ELR (cell line): ENCODE results near the gene INTS6L.
A peak's percentile ranks its signal among the peaks of the same experiment; 100 is the strongest.
"Not testable (repeated sequence)": the region's sequence is repeated elsewhere in the genome, so short reads cannot be mapped to it uniquely, and the experiment has no call there.

Experiments used
- DNase-seq: peaks from one replicate; pipeline ENCODE4 v3.0.0-alpha.2; 2015; ENCODE audit warnings: low read depth

The INTS6L gene

DNA sequence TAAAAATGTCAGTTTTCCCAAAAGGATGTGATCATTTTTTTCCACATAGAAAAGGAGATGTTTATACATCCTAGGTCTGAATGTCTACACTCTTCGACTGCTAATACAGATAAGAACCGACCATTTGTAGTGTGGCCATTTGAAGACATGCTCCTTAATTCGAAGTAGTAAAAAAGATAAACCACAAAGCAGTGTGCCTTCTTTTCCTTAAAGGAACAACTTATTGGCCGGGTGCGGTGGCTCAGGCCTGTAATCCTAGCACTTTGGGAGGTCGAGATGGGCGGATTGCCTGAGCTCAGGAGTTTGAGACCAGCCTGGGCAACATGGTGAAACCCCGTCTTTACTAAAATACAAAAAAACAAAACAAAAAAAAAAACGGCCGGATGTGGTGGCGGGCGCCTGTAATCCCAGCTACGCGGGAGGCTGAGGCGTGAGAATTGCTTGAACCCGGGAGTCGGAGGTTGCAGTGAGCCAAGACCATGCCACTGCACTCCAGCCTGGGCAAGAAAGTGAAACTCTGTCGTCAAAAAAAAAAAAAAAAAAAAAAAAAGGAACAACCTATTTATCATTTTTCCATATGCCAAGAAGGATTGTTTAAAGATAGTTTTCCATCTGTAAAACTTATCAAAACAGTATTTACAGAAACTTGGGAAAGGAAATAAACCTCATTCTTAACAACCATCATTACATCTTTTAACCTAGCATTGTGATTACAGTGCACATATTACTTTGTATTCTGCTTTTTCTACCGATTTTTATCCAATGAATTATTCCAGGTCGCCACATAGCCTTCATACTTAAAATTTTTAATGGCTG, 2.6 kb downstream of the INTS6L start:
- peak; percentile 0 for DNase-seq

DNA sequence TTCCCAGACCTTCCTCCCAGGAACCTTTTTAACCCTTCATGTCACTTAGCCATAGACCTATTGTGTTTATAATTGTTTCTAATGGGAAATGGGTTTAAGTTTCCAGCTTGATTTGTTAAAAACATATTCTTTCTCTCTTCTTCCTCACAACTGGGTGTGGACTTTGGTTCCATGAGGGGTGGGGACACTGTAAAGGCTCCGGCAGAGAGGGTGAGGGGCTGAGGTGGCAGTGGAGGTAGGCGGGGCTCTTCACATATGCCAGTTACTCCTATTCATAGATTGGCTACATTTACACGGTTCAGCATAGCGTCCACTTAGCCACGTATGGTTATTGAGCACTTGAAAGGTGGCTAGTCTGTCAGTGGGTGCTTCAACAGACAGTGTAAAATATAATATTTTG, 7.8 kb downstream of the INTS6L start:
- no peak for DNase-seq

DNA sequence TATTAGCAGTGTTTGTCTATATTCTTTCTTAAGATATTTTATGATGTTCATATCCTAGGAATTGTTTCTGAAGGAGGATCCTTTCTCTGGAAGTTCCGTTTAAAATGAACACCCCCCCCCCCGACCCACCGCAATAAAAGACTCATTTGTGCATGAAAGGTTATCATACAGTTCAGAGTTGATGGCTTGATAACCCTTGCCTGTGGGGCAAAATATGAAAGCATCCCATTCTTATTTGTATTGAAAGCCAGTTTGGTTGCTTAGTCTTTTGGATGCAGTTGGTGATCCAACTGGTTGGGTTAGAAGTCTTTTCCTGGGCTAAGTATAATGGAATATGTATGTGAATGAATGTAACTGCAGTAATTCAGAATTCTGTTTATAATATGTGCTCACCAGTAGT, 8.3 kb downstream of the INTS6L start:
- DNase-seq = no peak

DNA sequence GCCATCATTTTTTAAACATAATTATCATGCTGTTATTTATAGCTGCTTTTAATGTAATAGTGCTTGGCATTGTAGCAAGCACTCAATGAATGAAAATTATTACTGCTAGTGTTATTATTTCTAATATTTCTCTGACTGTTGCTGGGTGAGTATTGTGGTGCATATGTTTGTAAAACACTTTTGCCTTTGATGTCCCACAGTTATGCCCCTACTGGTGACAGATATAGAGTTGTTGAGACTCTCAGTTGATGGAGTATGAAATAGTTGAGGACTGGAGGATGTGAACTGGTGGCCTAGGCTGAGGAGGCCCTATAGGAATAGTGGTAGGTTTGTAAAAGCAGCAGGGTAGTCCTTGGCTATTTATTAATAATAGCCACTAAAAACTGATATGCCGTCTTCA, 9.6 kb downstream of the INTS6L start:
- DNase-seq = no peak

DNA sequence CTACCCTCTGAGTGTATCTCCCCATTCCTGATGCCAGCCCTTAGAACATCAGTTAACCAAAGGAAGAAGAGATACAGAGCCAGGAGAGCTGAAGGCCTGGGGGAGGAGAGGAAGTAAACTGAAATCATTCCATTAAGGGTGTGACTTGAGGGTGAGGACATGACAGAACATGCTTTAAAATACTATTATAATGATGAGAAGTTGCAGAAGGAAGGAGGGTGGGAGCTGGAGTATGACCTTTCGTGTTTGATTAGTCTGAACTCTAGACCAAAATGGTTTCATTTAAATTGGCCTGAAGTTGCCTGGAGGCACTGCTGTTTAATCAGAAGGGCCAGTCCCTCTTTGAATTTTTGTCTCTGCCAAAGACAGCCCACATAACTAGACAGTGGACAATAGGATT, 11.4 kb downstream of the INTS6L start:
- DNase-seq = no peak

DNA sequence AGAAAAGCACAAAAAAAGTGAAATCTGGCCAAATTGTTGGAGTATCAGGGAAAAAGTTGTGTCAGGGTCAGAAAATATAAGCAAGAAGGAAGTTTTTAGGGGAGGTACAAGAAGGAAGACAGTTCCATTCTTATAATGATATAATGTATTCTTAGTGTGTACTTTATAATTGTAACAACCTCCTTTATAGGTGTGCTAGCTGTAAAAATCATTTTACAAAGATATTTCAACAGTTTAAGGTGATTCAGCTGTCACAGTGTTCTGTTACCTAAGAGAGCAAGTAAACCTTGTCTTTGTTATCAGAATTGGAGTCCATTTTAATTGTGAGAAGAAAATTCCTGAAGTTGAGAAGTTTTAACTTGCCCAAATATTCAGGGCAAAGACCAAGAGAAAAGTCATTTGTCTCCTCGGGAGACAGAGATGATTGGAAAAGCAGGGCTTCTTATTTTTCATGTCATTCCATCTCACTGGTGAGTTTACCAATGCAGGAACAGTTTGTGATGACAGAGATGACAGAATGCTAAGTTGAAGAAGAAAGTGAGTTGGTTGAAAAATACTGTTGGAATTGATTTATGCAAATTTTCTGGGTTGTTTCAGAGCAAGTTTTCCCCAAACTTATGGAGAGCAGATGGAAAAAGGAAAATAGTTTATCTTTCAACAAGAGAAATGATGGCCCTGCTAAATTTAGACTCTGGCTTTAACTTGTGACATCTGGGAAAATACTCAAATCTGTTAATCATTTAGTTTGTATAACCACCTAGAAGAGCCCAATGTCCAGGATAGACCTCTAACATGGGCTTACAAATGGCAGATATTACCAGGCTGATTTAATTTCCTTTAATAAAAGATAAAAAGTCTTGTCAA, 14.8 kb downstream of the INTS6L start:
- no peak for DNase-seq

DNA sequence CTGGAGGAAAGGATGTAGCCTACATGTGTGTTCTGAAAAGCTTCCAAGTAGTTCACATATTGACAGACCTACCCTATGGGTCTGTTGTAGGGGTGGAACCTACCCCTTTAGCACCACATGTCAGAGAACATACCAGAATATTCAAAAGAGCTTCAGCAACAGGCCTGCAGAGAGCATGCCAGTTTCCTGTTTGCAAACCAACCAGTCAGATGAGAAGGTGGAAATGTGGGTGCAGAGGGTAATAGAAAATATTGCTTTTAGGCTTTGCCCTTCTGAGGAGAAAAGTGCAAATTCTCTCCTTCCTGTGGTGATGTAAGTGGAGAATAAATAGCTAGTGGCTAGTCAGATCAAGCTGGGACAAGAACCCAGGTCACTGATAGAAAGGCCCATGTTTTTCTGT, 16.4 kb downstream of the INTS6L start:
- no peak for DNase-seq

DNA sequence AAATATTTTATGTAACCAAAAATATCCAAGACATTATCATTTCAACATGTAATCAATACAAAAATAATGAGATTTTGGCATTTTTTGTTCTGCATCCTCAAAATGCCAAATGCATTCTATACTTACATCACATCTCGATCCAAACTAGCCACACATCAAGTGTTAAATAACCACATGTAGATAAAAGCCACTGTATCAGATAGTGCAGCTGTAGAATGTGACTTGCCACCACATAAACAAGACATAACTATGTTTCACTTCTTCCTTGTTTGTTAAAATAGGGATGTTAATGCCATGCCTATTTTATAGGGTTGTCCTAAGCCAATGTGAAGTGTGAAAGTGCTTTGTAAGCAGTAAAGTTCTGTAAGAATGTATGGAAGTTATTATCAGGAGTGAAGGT, 20.9 kb downstream of the INTS6L start:
- DNase-seq = no peak

DNA sequence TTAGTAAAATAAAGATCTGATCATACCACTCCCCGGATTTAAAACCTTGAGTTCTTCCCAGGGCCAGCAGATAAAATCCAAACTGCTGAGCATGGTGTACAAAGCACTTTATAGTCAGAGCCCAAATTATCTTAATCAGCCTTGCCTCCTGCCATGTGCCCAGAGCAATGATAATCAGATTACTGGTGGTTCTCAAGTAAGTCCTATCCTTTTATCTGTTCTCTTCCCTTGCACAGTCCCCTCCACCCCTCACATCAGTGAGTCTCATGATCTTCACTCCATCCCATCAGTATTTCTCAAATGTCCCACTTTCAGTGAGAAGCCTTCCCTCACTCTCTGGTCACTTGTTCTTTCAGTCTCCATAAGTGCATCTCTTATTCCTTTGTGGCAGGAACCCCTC, 22.7 kb downstream of the INTS6L start:
- no peak for DNase-seq

DNA sequence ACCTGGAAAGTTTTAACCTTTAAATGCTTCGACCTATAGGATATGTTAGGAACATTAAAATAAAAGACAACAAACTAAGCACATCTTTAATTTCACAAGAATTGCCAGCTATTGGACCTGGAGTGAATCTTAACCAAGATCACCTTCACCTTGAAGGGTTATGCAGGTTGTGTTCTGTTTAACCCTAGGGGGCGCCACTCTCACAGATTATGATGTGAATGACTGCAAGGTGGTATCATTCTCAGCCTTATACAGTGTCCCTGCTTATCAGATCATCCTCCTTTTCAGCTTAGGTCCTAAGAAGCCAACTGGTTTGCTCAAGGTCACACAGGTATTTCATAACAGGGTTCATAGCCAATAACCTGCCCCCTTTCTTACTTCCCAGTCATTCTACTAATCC, 23.5 kb downstream of the INTS6L start:
- peak; percentile 3 for DNase-seq

DNA sequence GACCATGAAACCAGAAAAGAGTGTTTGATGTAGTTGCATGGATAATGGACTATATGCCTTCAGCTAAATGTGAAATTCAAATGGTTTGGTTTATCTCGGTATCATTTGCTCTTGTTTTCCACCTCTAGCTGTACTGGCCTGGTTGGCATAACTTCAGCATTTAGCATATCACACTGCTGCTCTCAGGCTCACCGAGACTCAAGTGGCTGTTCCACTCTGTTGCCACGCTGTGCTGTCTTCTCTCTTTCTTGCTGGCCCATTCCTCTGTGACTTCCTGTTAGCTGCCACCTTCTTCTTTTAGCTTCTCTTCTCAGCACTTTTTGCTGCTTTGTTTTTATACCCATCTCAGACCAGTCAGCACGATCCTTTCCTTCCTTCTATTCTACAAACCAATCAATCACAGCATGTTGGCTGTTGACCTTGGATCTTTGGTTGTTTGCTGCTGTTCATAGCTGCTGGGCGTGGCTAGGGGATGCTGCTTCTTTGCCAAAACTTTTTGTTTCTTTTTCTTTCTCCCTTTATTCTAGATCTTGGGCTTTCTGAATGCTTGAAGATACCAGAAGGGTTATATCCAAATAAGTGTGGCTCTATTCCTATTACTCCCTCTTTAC, 24.0 kb downstream of the INTS6L start:
- DNase-seq = no peak

DNA sequence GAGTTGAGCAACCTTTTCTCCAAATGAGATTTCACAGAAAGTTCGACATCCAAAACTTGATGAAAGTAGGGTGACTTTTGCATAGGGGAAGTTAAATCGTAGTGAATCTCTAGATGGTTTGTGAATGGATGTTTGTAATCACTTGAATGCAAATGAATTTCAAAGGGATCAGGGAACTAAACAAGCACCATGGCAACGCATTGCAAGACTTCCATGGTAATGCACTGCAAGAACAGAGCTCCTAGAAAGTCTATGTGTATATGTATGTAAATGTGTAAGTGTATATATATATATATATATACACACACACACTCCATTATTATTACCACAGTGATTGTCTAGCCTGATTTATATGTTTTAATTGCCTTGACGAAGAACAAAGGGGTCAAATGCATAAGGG, 27.3 kb downstream of the INTS6L start:
- no peak for DNase-seq

DNA sequence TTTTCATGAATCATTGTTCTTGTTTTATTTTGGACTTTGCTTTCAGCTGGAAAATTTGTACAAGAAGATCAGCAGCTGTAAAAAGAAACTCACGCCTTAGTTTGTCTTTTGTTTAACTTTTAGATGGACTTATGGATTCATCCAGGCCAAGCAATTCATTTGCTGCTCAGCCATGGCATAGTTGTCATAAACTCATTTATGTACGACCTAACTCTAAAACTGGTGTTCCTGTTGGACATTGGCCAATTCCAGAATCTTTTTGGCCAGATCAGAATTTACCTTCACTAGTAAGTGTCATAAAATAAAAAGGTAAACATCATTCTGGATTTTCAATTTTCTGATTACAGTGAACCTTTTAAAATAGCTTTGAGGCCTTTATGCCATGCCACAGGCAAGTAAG, 29.1 kb downstream of the INTS6L start:
- no peak for DNase-seq

DNA sequence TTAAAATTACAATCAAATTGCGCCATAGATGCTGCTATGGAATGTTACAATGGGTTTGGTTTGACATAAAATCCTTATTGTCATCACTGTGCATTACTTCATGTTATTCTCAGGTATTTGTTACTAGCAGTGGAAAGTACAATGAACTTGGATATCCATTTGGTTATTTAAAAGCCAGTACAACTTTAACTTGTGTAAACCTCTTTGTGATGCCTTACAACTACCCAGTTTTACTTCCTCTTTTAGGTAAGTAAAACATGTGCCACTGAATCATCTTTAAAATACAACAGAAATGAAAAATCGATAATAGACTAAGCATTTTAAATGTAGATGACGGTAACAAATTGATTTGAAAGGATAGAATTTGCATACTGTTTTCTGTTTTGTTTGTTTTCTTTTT, 35.6 kb downstream of the INTS6L start:
- DNase-seq = no peak

DNA sequence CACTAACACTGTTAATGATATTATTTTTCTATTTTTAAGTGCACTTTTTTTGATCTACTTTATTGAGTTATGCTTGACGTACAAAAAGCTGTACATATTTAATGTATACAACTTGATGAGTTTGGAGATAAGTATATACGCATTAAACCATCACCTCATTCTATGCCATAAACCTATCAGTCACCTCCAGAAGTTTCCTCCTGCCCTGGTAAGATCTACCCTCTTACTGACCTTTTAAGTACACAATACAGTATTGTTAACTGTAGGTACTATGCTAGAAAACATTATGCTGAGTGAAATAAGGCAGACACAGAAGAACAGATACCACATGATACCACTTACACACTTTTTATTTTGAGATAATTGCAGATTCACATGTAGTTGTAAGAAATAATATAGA, 36.9 kb downstream of the INTS6L start:
- DNase-seq = no peak

DNA sequence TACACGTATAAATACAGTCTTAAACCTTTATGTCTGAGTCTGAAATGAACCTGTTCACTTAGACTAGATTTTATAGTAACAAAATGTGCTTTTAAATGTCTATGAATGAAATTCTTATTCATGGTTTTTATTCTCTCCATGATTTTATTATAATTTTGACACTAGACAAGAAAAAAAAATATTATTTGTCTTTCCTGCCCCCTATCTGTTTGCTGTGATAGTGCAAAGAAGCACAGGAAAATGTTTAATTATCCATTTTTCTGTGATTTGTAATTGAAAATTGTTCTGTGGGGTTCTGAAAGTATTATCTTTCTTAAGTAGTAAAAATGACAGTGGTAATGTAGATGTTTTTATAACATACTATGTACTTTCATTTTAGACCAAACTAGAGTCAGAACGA, 52.0 kb downstream of the INTS6L start:
- peak; percentile 8 for DNase-seq

DNA sequence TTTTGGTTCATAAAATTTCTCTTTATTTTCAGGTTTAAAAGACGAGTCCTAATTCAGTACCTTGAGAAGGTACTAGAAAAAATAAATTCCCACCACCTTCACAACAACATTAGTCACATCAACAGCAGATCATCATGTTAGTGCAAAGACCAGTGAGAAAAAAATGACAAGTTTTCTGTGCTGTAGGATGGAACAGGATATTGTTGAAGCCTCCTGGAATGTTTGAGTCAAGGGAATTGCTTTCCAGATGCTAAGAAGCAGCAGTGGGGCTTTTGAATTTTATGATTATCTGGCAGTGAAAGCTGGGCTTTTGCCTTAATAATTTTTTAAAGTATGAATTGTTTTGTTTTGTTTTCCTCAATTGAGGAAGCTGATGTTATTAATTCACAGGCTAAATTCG, 61.0 kb downstream of the INTS6L start:
- peak; percentile 2 for DNase-seq

DNA sequence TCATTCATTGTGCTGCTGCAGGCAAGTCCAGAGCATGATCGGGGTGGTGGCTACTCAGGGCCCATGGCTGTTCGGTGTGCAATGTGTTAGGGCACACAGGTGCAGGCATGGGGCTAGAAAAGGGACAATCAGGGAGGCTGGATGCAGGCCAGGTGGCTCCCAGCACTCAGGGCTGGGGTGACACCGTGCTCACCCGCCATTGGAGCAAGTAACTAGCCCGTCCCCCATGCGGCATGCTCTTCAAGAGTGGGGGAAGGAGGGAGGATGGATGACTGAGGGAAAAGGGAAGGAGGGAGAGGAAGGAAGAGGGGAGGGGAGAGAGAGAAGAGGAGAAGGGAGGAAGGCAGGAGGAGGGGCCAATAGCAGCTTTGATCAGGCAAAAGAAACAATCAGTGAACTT, 64.7 kb downstream of the INTS6L start:
- DNase-seq = no peak

DNA sequence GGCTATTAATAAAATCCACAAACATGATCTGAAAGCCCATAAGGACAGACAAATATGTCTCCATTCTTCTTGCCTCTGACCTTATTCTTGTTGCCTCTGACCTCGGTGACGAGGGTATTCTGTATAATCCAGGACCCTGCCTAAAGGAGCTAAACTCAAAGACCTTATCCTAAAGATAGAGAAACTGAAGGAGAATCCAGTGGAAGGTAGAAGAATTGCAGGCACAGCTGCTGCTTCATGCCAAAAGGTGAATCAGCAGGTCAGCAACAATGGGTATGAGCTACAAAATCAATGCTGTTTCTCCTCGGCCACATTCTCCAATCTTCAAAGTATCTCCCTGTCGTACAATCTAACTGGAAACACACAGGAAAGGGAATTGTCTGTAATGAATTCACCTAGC, 71.4 kb downstream of the INTS6L start:
- no peak for DNase-seq

DNA sequence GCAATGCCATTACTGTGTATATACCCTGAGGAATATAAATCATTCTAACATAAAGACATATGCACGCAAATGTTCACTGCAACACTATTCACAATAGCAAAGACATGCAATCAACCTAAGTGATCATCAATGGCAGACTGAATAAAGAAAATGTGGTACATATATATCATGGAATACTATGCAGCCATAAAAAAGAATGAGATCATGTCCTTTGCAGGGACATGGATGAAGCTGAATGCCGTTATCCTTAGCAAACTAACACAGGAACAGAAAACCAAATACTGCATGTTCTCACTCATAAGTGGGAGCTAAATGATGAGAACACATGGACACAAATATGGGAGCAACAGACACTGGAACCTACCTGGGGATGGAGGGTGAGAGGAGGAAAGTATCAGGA, 73.6 kb downstream of the INTS6L start:
- not testable (repeated sequence) for DNase-seq

DNA sequence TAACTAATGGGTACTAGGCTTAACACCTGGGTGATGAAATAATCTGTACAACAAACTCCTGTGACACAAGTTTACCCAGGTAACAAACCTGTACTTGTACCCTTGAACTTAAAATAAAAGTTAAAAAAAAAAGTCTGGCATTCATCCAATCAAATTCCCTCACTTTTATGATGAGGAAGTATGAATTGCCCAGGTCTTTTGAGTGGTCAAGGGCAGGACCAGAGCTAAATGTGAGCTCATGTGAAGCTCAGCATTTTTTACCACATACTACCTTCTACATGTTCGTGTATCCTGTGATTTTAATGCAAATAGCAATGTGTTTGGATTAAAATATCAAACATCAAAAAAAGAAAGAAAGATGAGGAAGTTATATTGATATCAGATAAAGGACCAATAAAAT, 74.0 kb downstream of the INTS6L start:
- DNase-seq = not testable (repeated sequence)

DNA sequence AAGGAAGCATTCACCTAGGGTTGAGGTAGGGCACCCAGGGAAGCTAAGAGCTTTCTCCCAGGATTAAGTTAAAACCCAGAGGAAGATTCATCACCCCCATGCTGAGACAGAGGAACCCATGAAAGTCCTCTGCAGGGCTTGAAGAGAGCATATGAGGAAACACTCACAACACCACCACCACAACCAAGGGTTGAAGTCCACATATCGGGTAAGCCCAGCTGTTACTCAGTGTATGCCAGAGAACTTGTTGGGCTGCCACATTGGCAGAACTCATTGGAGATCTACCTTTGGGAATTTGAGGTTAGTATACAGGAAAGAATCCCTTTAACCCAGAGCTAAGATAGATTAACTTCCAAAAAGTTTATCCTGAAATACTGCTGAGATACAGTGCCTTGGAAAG, 75.1 kb downstream of the INTS6L start:
- DNase-seq = no peak

DNA sequence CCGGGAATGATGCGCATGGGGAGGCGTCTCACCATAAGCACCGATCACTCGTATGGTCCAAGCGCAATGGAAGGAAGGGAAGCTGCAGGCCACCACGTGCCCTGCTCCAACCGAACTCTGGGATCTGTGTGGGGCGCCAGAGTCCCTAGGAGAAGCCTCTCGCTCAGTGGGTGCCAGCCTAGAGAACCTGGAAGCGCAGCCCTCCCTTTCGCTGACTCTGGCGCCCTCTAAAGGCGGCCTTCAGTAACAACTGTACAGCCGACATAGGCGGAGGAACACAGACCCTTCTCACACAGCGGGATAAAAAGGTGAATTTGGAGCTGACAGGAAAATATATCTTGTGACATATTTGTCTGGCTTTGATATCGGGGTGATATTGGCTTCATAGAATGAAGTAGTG, 76.0 kb downstream of the INTS6L start:
- peak; percentile 55 for DNase-seq
